Measurements from ENCODE around the gene RPTOR. TPM values are rescaled to one million over a fixed set of nuclear protein-coding genes. Genes with fewer than 3 reads are reported as not detected.

The RPTOR gene
- total RNA-seq, 2 donors from 2014 or later, result 62.0 to 228 TPM

DNA sequence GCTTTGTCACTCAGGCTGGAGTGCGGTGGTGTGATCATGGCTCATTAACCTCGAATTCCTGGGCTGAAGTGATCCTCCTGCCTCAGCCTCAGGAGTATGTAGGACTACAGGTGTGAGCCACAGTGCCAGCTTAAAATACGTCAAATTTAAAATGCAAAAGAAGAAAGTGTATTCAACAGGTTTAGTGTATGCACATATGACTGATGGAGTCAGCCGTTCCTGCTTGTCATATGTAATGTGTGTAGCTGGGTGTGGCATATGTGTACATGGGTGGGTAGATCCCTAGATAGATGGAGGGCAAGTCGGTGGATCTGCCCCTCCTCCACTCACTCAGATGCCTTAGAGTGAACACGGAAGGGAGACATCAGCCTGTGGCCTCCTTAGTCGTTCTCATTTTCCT, 111.0 kb downstream of the RPTOR start:
- H3K4me3 Mint-ChIP-seq, result no peak overlapping the region
- H3K9me3 Mint-ChIP-seq, result no peaks in the 10 kb centered on the region
- no peak for ATAC-seq (replicated peaks)
- H3K4me1 Mint-ChIP-seq, result peaks cover 19% of the 10 kb centered on the region
- H3K27ac Mint-ChIP-seq, result no peak overlapping the region
- H3K36me3 Mint-ChIP-seq (ENCODE audit: low read depth), result no peaks in the 10 kb centered on the region
- no peaks in the 10 kb centered on the region for H3K27me3 Mint-ChIP-seq

DNA sequence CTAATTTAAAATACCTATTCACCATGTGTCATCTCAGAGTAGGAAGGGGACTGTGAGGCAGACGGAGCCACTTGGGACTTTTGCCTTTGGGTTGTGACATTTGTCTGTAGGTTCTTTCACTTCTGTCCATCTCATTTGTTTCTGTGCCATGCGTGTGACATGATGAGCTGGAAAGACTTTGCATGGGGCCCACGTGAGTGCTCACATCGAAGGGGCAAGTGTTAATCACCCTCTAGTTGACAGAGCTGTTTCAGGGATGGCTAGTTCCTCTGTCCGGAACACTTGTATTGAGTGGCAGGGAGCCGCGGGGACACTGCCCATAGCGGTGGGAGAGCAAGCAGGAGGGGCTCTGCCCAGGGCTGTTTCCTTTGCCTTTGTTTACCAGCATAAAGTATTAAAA, 112.0 kb downstream of the RPTOR start:
- Mint-ChIP-seq H3K27me3 (no peaks in the 10 kb centered on the region), H3K4me3 (peak overlapping the region; percentile 23), H3K27ac (peak overlapping the region; percentile 77), H3K36me3 (ENCODE audit: low read depth) (no peaks in the 10 kb centered on the region), H3K9me3 (no peaks in the 10 kb centered on the region), H3K4me1 (peaks cover 18% of the 10 kb centered on the region)
- ATAC-seq (replicated peaks), result peak; percentile 78

DNA sequence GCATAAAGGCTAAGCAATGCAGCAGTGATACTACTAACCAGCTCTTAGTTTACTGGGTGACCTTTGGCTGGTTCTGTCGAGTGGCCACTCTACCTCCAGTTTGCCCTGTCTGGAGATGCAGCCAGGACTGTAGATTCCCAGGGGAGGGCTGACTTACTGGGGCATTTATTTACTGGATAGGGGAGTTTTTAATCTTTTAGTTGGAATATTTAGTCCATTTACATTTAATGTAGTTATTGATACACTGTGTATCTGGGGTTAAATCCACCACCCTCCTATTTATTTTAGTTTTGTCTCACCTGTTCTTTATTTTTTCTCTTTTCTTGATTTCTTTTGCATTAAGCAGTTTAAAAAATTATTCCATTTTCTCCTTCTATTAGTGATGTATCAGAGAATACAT, 112.9 kb downstream of the RPTOR start:
- no peak for ATAC-seq (replicated peaks)
- no peaks in the 10 kb centered on the region for H3K36me3 Mint-ChIP-seq (ENCODE audit: low read depth)
- H3K9me3 Mint-ChIP-seq, result no peaks in the 10 kb centered on the region
- peak overlapping the region; percentile 77 for H3K27ac Mint-ChIP-seq
- H3K4me1 Mint-ChIP-seq, result peaks cover 14% of the 10 kb centered on the region
- H3K4me3 Mint-ChIP-seq, result no peak overlapping the region
- H3K27me3 Mint-ChIP-seq, result no peaks in the 10 kb centered on the region

DNA sequence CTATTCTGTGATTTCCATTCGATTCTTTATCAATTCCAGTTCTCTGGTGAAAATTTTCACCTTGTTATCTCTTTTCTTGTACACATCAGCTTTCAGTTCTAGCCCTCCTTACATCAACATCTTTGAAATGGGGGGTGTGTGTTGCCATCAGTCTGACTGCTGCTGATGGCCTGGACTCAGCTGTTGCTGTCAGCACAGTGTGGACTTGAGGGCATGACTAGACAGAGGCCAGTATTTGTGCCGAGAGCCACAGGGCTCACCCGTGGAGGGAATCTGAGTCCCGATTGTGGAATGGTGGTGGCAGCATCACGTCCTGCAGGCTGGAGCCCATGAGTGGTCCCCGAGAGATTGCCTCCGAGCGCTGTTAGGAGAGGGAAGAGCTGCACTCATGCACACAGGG, 114.2 kb downstream of the RPTOR start:
- Mint-ChIP-seq H3K9me3 (no peaks in the 10 kb centered on the region), H3K4me3 (no peak overlapping the region), H3K27me3 (no peaks in the 10 kb centered on the region), H3K4me1 (peaks cover 13% of the 10 kb centered on the region), H3K36me3 (ENCODE audit: low read depth) (no peaks in the 10 kb centered on the region), H3K27ac (no peak overlapping the region)
- ATAC-seq (replicated peaks), result no peak

DNA sequence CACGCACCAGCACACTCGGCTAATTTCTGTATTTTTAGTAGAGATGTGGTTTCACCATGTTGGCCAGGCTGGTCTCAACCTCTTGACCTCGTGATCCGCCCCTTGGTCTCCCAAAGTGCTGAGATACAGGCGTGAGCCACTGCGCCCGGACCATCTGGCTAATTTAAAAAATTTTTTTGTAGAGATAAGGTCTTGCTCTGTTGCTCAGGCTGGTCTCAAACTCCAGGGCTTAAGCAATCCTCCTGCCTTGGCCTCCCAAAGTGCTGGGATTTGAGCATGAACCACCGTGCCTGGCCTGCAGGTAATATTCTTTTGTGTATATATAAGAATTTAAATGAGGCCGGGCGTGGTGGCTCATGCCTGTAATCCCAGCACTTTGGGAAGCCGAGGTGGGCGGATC, 115.0 kb downstream of the RPTOR start:
- ATAC-seq (replicated peaks), result no peak
- no peaks in the 10 kb centered on the region for H3K9me3 Mint-ChIP-seq
- H3K36me3 Mint-ChIP-seq (ENCODE audit: low read depth), result no peaks in the 10 kb centered on the region
- H3K27me3 Mint-ChIP-seq, result no peaks in the 10 kb centered on the region
- peaks cover 22% of the 10 kb centered on the region for H3K4me1 Mint-ChIP-seq
- H3K27ac Mint-ChIP-seq, result no peak overlapping the region
- H3K4me3 Mint-ChIP-seq, result no peak overlapping the region

DNA sequence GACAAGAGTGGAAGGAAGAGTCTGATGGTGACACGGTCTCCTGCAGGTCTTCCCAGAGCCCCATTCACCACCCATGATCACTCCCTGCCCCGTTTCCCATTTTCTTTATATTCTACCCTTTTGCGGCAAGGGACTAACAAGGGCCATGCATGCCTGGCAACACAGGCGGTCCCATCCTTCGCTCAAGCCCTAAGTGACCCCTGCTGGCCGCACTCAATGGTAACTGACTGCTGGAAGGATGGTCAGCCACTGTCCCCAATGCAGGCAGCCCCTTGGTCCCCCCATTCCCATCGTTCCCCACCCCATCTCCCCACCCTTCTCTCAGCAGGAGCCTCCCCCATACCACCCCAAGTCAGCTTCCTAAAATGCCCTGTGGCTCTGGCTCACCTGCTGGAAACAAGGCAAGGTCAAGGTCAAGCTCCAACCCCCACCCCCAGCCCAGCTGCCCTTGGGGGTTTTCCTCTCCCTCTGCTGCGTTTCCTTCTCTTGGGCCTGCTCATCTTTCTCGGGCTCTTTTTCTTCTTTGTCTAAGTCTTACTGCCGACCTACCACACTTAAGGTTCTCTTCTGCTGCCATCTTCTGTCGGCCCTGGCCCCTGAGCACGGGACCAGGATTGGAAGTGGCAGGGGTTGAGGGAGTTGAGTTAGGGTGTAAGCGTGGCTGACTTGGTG, 116.0 kb downstream of the RPTOR start:
- Mint-ChIP-seq H3K4me1 (peaks cover 27% of the 10 kb centered on the region), H3K27ac (peak overlapping the region; percentile 26), H3K27me3 (no peaks in the 10 kb centered on the region), H3K4me3 (no peak overlapping the region), H3K9me3 (no peaks in the 10 kb centered on the region), H3K36me3 (ENCODE audit: low read depth) (no peaks in the 10 kb centered on the region)
- no peak for ATAC-seq (replicated peaks)

DNA sequence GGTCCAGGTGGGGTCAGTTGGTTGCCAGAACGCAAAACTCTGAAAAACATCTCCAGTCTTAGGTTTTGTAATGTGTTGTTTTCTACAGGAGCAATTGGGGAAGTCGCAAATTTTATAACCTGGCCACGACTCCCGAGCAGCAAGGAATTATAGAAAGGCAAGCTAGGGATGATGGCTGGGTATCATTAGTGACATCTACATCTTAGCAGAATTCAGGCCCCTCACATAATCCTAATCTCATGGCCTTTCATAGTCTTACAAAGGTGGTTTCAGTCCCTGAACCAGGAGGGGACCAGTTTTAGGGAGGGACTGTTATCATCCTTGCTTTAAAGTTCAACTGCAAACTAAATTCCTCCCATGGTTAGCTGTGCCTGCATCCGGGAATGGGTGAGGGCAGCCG, 117.9 kb downstream of the RPTOR start:
- peaks cover 31% of the 10 kb centered on the region for H3K4me1 Mint-ChIP-seq

DNA sequence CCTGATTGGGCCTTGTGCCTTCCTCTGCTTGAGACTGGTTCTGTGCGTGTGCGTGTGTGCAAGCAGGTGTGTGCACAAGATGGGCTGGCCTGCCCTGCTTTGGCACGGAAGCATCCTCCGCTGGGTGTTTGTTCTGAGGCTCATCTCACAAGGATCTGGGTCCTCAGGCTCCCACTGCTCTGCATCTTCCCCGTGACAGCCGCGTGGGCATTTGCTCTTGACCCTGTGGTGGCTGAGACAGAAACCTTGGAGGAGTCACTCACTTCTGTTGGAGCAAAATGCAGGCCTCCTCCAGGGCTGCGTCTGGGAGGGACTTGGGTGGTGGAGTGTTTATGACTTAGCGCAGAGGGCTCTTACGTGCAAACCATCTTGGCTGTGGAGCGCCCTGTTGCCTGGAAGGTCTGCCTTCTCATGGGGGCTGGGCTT, 119.2 kb downstream of the RPTOR start:
- no peaks in the 10 kb centered on the region for H3K36me3 Mint-ChIP-seq (ENCODE audit: low read depth)
- H3K4me3 Mint-ChIP-seq, result peak overlapping the region; percentile 83
- H3K4me1 Mint-ChIP-seq, result peaks cover 42% of the 10 kb centered on the region
- peak overlapping the region; percentile 92 for H3K27ac Mint-ChIP-seq
- H3K27me3 Mint-ChIP-seq, result no peaks in the 10 kb centered on the region
- H3K9me3 Mint-ChIP-seq, result no peaks in the 10 kb centered on the region
- ATAC-seq (replicated peaks), result peak; percentile 79

More for the DNA sequence above, 117.9 kb downstream of the RPTOR start:
- Mint-ChIP-seq H3K9me3 (no peaks in the 10 kb centered on the region), H3K4me3 (no peak overlapping the region), H3K27me3 (no peaks in the 10 kb centered on the region), H3K36me3 (ENCODE audit: low read depth) (no peaks in the 10 kb centered on the region), H3K27ac (no peak overlapping the region)
- ATAC-seq (replicated peaks), result no peak

DNA sequence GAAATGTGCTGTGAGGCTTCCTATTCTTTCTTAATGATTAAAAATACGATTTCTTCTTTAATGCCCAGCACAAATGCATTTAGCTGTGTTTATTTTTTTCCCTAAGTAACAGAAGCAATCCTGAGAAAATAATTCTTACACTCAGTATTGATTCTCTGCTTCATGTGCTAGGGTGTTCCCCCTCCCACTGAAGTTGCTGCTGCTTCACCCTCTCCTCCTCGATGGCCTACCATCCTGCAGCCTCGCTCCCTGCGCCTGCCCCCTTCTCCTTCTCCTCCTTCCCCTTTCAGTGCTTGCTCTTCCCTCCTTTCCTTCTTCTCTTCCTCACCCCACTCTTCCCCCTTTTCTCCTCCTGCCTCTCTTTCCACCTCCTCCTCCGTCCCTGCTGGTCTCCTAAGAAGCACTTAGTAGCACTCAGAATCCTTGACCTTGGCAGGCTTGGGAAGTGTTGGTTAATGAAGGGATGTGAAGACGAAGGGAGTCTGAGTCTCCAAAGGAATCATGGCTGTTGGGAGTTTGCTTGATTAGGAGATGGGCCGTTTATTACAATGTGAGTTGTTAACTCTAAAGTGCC, 119.7 kb downstream of the RPTOR start:
- peak; percentile 74 for ATAC-seq (replicated peaks)
- Mint-ChIP-seq H3K4me3 (peak overlapping the region; percentile 83), H3K9me3 (no peaks in the 10 kb centered on the region), H3K36me3 (ENCODE audit: low read depth) (no peaks in the 10 kb centered on the region), H3K4me1 (peaks cover 42% of the 10 kb centered on the region), H3K27me3 (no peaks in the 10 kb centered on the region), H3K27ac (peak overlapping the region; percentile 92)

DNA sequence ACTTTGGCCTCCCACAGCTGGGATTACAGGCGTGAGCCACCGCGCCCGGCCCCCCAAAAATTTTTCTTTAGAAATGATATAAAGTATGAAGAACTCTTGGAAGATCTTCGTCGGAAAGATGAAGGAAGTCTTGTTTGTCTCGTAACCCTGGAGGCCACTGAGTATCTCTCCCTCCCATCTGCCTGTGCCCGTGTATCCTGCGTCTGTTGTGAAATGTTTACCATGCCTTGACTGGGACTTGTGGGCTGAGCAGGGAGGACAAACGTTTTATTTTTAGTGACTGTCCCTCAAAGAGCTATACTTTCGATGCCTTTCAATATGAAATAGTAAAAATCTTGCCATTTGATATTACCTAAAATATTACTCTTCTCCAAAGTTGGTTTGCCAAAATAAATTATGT, 121.2 kb downstream of the RPTOR start:
- peak overlapping the region; percentile 83 for H3K4me3 Mint-ChIP-seq
- H3K9me3 Mint-ChIP-seq, result no peaks in the 10 kb centered on the region
- no peak for ATAC-seq (replicated peaks)
- peak overlapping the region; percentile 92 for H3K27ac Mint-ChIP-seq
- H3K27me3 Mint-ChIP-seq, result no peaks in the 10 kb centered on the region
- H3K4me1 Mint-ChIP-seq, result peaks cover 41% of the 10 kb centered on the region
- H3K36me3 Mint-ChIP-seq (ENCODE audit: low read depth), result no peaks in the 10 kb centered on the region

DNA sequence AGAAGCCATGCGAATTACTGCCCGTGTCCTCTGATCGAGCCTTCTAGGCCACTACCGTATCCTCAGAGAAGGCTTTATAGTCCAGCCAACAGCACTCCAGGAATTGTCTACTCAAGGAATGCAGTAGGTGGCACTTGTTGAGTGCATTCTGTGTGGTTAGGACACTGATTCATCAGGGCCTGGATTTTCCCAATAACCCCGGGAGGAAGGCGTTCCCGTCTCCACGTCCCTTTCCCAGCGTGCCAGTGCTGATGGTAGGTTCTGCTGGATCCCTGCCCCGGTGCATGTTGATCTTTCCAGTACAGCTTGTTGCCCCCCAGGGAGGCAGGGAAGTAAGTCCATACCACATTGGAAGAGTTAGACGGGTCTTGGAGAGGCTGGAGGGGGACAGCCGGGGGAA, 122.2 kb downstream of the RPTOR start:
- no peaks in the 10 kb centered on the region for H3K9me3 Mint-ChIP-seq
- H3K4me3 Mint-ChIP-seq, result peak overlapping the region; percentile 83
- H3K36me3 Mint-ChIP-seq (ENCODE audit: low read depth), result peaks cover 5% of the 10 kb centered on the region
- ATAC-seq (replicated peaks), result no peak
- peak overlapping the region; percentile 49 for H3K27ac Mint-ChIP-seq
- peaks cover 44% of the 10 kb centered on the region for H3K4me1 Mint-ChIP-seq
- no peaks in the 10 kb centered on the region for H3K27me3 Mint-ChIP-seq

DNA sequence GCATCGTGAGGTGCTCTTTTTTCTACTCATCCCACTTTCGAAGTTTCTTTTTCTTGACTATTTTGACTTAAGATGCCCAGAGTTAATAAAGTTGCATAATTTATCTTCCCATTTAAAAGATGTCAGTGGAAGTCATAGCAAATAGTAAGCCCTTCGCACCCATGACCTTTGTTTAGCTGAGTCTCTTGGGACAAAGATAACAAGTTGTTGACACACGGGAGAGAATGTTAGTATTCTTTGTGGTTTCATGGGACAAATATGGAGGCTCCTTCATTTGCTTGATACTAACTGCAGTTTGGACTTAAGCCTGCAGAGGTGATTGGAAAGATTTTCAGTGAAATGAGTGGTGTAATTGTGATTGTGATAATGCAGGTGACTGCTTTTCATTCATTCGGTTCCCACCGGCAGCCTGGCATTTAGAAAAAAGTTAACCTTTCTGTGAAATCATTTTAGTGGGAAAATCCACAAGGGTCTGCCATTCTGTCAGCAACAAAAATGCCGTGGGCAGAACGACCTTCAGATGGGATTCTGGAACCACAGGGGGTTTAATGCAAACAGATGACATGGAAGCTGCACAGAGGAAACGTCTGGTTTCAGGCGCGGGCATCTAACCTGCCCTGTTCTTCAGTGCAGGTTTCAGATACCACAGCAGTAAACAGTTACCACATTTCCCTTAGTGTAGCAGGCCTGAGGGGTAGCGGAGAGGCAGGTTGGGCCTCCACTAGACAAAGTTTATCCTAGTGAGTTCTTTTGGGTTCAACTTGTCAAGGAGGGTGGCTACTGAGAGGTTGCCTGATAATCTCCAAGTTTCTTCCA, 123.0 kb downstream of the RPTOR start:
- H3K36me3 Mint-ChIP-seq (ENCODE audit: low read depth), result peaks cover 5% of the 10 kb centered on the region
- H3K4me1 Mint-ChIP-seq, result peaks cover 44% of the 10 kb centered on the region
- peak overlapping the region; percentile 83 for H3K4me3 Mint-ChIP-seq
- ATAC-seq (replicated peaks), result peak; percentile 18
- no peaks in the 10 kb centered on the region for H3K9me3 Mint-ChIP-seq
- no peaks in the 10 kb centered on the region for H3K27me3 Mint-ChIP-seq
- peak overlapping the region; percentile 49 for H3K27ac Mint-ChIP-seq

DNA sequence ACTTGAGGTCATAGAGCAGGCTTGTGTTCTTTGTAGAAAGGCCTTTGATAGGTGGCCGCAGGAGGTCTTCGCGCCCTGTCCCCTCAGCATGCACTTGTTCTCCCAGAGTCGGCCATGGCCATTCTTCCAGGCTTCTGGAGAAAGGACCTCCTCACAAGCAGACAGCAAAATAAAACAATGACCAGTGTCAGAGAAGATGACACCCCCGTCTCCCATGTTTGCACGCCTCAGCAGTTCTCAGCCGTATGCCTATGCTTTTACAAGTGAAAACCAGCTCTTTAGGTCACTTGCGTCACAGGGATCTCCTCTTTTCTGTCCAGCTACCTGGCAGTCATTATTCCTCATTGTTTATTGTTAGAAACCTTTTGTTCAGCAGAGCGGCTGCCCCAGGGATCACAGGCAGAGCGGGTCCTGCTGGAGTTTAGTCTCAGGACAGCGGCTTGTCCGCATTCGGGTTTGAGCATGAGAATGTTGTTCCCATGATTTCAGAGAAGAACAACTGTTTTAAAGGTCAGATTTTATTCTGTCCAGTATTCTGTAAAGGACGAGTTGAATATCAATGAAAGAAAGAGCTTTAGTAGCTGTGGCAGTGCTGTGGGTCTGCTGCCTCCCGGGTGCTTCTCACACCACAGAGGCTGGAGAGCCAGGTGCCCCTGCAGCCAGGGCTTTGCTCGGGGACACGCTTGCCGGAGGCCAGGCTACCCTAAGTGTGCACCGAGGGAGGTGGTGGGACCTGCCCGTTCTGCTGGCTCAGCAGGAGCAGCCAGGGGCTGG, 123.9 kb downstream of the RPTOR start:
- Mint-ChIP-seq H3K36me3 (ENCODE audit: low read depth) (peaks cover 5% of the 10 kb centered on the region), H3K27ac (peak overlapping the region; percentile 49), H3K27me3 (no peaks in the 10 kb centered on the region), H3K9me3 (no peaks in the 10 kb centered on the region), H3K4me3 (peak overlapping the region; percentile 83), H3K4me1 (peaks cover 46% of the 10 kb centered on the region)
- no peak for ATAC-seq (replicated peaks)

DNA sequence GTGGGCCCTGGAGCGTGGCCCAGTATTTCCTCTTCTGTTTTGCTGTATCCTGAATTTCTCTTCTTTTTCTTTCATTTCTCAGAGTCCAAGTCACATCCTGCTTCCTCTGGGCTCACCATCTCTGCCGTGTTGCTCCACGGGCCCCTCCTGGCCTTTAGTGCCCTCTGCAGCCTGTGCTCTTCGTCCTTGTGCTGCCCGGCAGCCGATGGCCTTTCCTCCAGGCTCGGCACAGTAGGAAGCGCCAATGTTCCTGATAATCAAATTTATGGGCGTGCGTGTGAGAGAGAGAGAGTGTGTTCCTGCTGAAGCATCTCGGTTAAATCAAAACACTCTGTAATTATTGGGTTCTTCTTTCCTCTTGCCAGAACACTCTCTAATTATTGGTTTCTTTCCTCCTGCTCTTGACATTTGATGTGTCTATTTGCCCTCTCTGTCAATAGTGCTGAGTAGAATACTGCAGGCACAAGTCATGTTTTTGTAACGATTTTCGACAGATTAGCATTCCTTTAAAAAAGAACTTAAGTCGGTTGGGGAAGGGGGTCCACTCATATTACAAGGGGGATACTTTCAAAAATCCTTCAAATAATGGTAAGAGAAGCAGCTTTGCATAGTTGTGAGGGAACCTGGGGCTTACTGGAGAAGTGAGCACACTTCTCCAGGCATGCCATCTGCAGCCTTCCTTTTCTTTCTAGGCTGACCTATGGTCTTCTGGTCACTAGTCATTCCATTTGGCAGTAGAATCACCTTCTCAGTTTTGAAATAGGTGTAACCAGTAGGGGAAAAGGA, 126.6 kb downstream of the RPTOR start:
- no peak overlapping the region for H3K4me3 Mint-ChIP-seq
- H3K27ac Mint-ChIP-seq, result no peak overlapping the region
- no peak for ATAC-seq (replicated peaks)
- peaks cover 5% of the 10 kb centered on the region for H3K36me3 Mint-ChIP-seq (ENCODE audit: low read depth)
- no peaks in the 10 kb centered on the region for H3K9me3 Mint-ChIP-seq
- H3K4me1 Mint-ChIP-seq, result peaks cover 42% of the 10 kb centered on the region
- H3K27me3 Mint-ChIP-seq, result no peaks in the 10 kb centered on the region

Measured in activated T-helper 17 cell treated with anti-CD3 and anti-CD28 coated beads, Interleukin-2, amount 50 U/mL, for 72 hours (primary cell).